Measurements from ENCODE around the gene GLIPR1.

- TF ChIP-seq, protein P1, sequence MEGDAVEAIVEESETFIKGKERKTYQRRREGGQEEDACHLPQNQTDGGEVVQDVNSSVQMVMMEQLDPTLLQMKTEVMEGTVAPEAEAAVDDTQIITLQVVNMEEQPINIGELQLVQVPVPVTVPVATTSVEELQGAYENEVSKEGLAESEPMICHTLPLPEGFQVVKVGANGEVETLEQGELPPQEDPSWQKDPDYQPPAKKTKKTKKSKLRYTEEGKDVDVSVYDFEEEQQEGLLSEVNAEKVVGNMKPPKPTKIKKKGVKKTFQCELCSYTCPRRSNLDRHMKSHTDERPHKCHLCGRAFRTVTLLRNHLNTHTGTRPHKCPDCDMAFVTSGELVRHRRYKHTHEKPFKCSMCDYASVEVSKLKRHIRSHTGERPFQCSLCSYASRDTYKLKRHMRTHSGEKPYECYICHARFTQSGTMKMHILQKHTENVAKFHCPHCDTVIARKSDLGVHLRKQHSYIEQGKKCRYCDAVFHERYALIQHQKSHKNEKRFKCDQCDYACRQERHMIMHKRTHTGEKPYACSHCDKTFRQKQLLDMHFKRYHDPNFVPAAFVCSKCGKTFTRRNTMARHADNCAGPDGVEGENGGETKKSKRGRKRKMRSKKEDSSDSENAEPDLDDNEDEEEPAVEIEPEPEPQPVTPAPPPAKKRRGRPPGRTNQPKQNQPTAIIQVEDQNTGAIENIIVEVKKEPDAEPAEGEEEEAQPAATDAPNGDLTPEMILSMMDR (IDR thresholded peaks at IDR 0.05; ENCODE audit: borderline replicate concordance, extremely low read depth, low read length, poor library complexity, severe bottlenecking) = no peak
- TF ChIP-seq EZH2 (IDR thresholded peaks at IDR 0.05; ENCODE audit: borderline replicate concordance, low read depth, low read length, severe bottlenecking) = no peak
Observed at GRCh38 chr12:75503866-75504265, 23.3 kb downstream of the GLIPR1 start.
